ENCODE results near the gene PDE4A. TPM values are rescaled to one million over a fixed set of nuclear protein-coding genes. Genes with fewer than 3 reads are reported as not detected.

PDE4A gene
- total and polyA plus RNA-seq, 2 of the 13 experiments (the other 11 are each of a cell fraction or from before 2014, with no cell fraction given): 1.1 to 4.1 TPM

- no TSS peak for BruUV-seq (replicated peaks)
- H3K9me3 ChIP-seq (ENCODE audit: low read length): no peaks in the 10 kb centered on the region
- ATAC-seq: peak; percentile 91
- H3K4me2 ChIP-seq (ENCODE audit: low read depth, low read length): peak overlapping the region; percentile 97
- H2AFZ ChIP-seq (ENCODE audit: low read length): no peak overlapping the region
- no peaks in the 10 kb centered on the region for H3K27me3 ChIP-seq (ENCODE audit: control insufficient read depth in 1 of 2, insufficient read depth in 2 of 2, low read length in 2 of 2)
- H4K20me1 ChIP-seq (ENCODE audit: insufficient read depth, low read length): no peaks in the 10 kb centered on the region
- peak; percentile 83 for DNase-seq (ENCODE audit: low spot score)
- H3K4me3 ChIP-seq (replicated peaks in 1 of 3; ENCODE audit: insufficient read depth in 1 of 3, low read depth in 2 of 3, low read length in 3 of 3): peak overlapping the region; percentile 88 to 97 (median 94)
- H3K4me1 ChIP-seq (ENCODE audit: insufficient read depth, low read length): peaks cover 51% of the 10 kb centered on the region
- peak overlapping the region; percentile 99 for H3K9ac ChIP-seq (ENCODE audit: insufficient read depth, low read depth, low read length)
- intact Hi-C loops (cut with micrococcal nuclease; ENCODE audit: unreplicated experiment) (loop anchor here (2.0 kb wide), 1 partner anchor 16 kb away; no protein-coding TSS in a partner anchor), in situ Hi-C loops (cut with HindIII; ENCODE audit: extremely low pct_ligation_motif_present, low pct_unique_long_range_greater_than_20kb) (no loop called here)
- H3K36me3 ChIP-seq (replicated peaks in 1 of 2; ENCODE audit: control insufficient read depth in 1 of 2, insufficient read depth in 2 of 2, low read length in 2 of 2): peaks cover 13 to 18% of the 10 kb centered on the region in 2 experiments
- no peak for FAIRE-seq
- ChIA-PET CTCF (ENCODE audit: low intra/inter-chr PET ratio, low total read pairs) (no interaction called here), POLR2A (interaction anchor here (0.7 to 1.0 kb wide), 2 partner anchors 9 to 144 kb away, joined by 4 to 5 read pairs; no protein-coding TSS in a partner anchor)
- 0% methylated on average over 8 of the region's 65 CpGs for WGBS (ENCODE audit: low lambda C conversion rate)
- H3K27ac ChIP-seq (ENCODE audit: extremely low read length, insufficient read depth, low read length): peak overlapping the region; percentile 97
- peaks cover 37% of the 10 kb centered on the region for H3K79me2 ChIP-seq (ENCODE audit: insufficient read depth, low read length)
- TF ChIP-seq SPEN (CRISPR knock-in tag; IDR thresholded peaks at IDR 0.05; ENCODE audit: low read depth) (peak; percentile 73; the same call in 1 of the 2 replicates), ZNF563 (CRISPR knock-in tag; IDR thresholded peaks at IDR 0.05) (no peak), KMT2B (CRISPR knock-in tag; IDR thresholded peaks at IDR 0.05) (peak; percentile 26; the same call in 1 of the 2 replicates), JARID2 (CRISPR knock-in tag; IDR thresholded peaks at IDR 0.05; ENCODE audit: insufficient replicate concordance) (peak; percentile 4), ZNF101 (CRISPR knock-in tag; IDR thresholded peaks at IDR 0.05; ENCODE audit: borderline replicate concordance, low read depth) (peak; percentile 39; the same call in 1 of the 2 replicates), HOXA9 (CRISPR knock-in tag; IDR thresholded peaks at IDR 0.05; ENCODE audit: borderline replicate concordance) (peak; percentile 70; the same call in 1 of the 2 replicates), HIC2 (CRISPR knock-in tag; IDR thresholded peaks at IDR 0.05; ENCODE audit: low read depth) (no peak; the same call in 1 of the 2 replicates), ZNF569 (CRISPR knock-in tag; IDR thresholded peaks at IDR 0.05; ENCODE audit: borderline replicate concordance) (no peak), ZSCAN25 (CRISPR knock-in tag; IDR thresholded peaks at IDR 0.05) (peak; percentile 88), ARID2 (CRISPR knock-in tag; IDR thresholded peaks at IDR 0.05; ENCODE audit: borderline replicate concordance) (0 out of 2 replicates have a peak, but pooled peaks have one; percentile 18), ZNF691 (CRISPR knock-in tag; IDR thresholded peaks at IDR 0.05; ENCODE audit: borderline replicate concordance, low read depth) (peak; percentile 76), REXO4 (CRISPR knock-in tag; IDR thresholded peaks at IDR 0.05; ENCODE audit: borderline replicate concordance) (peak; percentile 76; the same call in 1 of the 2 replicates), ZKSCAN8 (CRISPR knock-in tag; IDR thresholded peaks at IDR 0.05; ENCODE audit: borderline replicate concordance) (no peak), ZBED4 (CRISPR knock-in tag; IDR thresholded peaks at IDR 0.05; ENCODE audit: borderline replicate concordance) (peak; percentile 49; the same call in 1 of the 2 replicates), HBP1 (CRISPR knock-in tag; IDR thresholded peaks at IDR 0.05; ENCODE audit: low read depth) (peak; percentile 40)
Measured at GRCh38 chr19:10502524-10503001, 82.2 kb downstream of the PDE4A start.
